DOHH2 (cell line): Measurements from ENCODE around the gene MED31.
"Not testable (repeated sequence)": the region's sequence is repeated elsewhere in the genome, so short reads cannot be mapped to it uniquely, and the experiment has no call there.

Experiments
- H3F3A ChIP-seq: fragments of 200-600 bp; sonication (generic), shearing (Covaris generic); 2 replicates; pipeline ENCODE4 v1.6.0; 2016; ENCODE audit warnings: antibody characterized with exemption, mild to moderate bottlenecking; ENCODE audit not compliant: control insufficient read depth, insufficient read depth
- H3K27ac ChIP-seq: fragments of 200-600 bp; sonication (generic); 2 replicates; pipeline ENCODE4 v1.5.1; 2014; ENCODE audit warnings: low read depth, mild to moderate bottlenecking, low read length, moderate library complexity
- H3K27me3 ChIP-seq: fragments of 200-600 bp; sonication (generic); 2 replicates; pipeline ENCODE4 v1.6.1; 2014; ENCODE audit warnings: mild to moderate bottlenecking, low read length, mixed read lengths; ENCODE audit not compliant: control insufficient read depth
- H3K36me3 ChIP-seq: fragments of 200-600 bp; sonication (generic); 2 replicates; pipeline ENCODE4 v1.6.1; 2014; ENCODE audit warnings: mild to moderate bottlenecking, low read length, moderate library complexity, mixed read lengths; ENCODE audit not compliant: control insufficient read depth
- H3K4me1 ChIP-seq: fragments of 200-600 bp; sonication (generic); 2 replicates; pipeline ENCODE4 v1.6.1; 2014; ENCODE audit warnings: mild to moderate bottlenecking, low read length, mixed read lengths; ENCODE audit not compliant: control insufficient read depth
- H3K4me2 ChIP-seq: fragments of 200-600 bp; sonication (generic); 2 replicates; pipeline ENCODE4 v1.6.0; 2014; ENCODE audit warnings: mild to moderate bottlenecking, low read length, moderate library complexity
- H3K4me3 ChIP-seq: fragments of 200-600 bp; sonication (generic); 2 replicates; pipeline ENCODE4 v1.5.1; 2014; ENCODE audit warnings: mild to moderate bottlenecking, low read length, mixed read lengths
- H3K79me2 ChIP-seq: fragments of 200-600 bp; sonication (generic); 2 replicates; pipeline ENCODE4 v1.6.1; 2014; ENCODE audit warnings: mild to moderate bottlenecking, low read length, mixed read lengths; ENCODE audit not compliant: control insufficient read depth
- H3K9me2 ChIP-seq: fragments of 200-600 bp; sonication (generic); replicated peaks from 2 replicates; pipeline ENCODE4 v1.6.1; 2014; ENCODE audit warnings: mild to moderate bottlenecking, low read length, mixed read lengths; ENCODE audit not compliant: control insufficient read depth
- H3K9me3 ChIP-seq: fragments of 200-600 bp; sonication (generic); 2 replicates; pipeline ENCODE4 v1.6.1; 2014; ENCODE audit warnings: antibody characterized with exemption, low read length, mixed read lengths; ENCODE audit not compliant: control insufficient read depth, insufficient read depth
- H4K20me1 ChIP-seq: fragments of 200-600 bp; sonication (generic); 2 replicates; pipeline ENCODE4 v1.6.0; 2014; ENCODE audit warnings: low read depth, mild to moderate bottlenecking, antibody characterized with exemption, low read length, moderate library complexity; ENCODE audit not compliant: control insufficient read depth, insufficient read depth
- CTCF ChIP-seq: fragments of 200-600 bp; sonication (generic); IDR thresholded peaks from one replicate; pipeline ENCODE4 v1.5.1; 2014; ENCODE audit warnings: antibody characterized with exemption, mild to moderate bottlenecking, low read depth, low read length; ENCODE audit not compliant: poor library complexity, severe bottlenecking
- EZH2phosphoT487 ChIP-seq: fragments of 200-600 bp; sonication (generic); IDR thresholded peaks from 2 replicates; pipeline ENCODE4 v1.6.1; 2017; ENCODE audit warnings: borderline replicate concordance, mild to moderate bottlenecking, antibody characterized with exemption, low read length, moderate library complexity, mixed read lengths

The MED31 gene

GRCh38 chr17:6695051-6695450, 43.6 kb upstream of the MED31 start:
- H3K27me3 ChIP-seq = peaks cover 3% of the 10 kb centered on the region; the same call in 1 of the 2 replicates
- H3K79me2 ChIP-seq = no peaks in the 10 kb centered on the region
- no peaks in the 10 kb centered on the region for H3K36me3 ChIP-seq
- H3K4me2 ChIP-seq = no peak overlapping the region
- H3F3A ChIP-seq = no peaks in the 10 kb centered on the region
- H3K4me1 ChIP-seq = no peaks in the 10 kb centered on the region
- no peak overlapping the region for H3K27ac ChIP-seq
- H3K9me2 ChIP-seq = no peaks in the 10 kb centered on the region
- TF ChIP-seq EZH2phosphoT487 (no peak), CTCF (no peak)
- no peaks in the 10 kb centered on the region for H4K20me1 ChIP-seq
- H3K9me3 ChIP-seq = no peaks in the 10 kb centered on the region
- H3K4me3 ChIP-seq = no peak overlapping the region

GRCh38 chr17:6691958-6692357, 40.6 kb upstream of the MED31 start:
- not testable (repeated sequence) for H3K4me2 ChIP-seq, H3K79me2 ChIP-seq, H3K36me3 ChIP-seq, H3K27ac ChIP-seq, H3K4me1 ChIP-seq, H4K20me1 ChIP-seq, H3K9me3 ChIP-seq, H3F3A ChIP-seq, H3K27me3 ChIP-seq, H3K9me2 ChIP-seq, H3K4me3 ChIP-seq

- Histone ChIP-seq H3F3A (no peaks in the 10 kb centered on the region), H3K9me2 (no peaks in the 10 kb centered on the region), H3K27ac (no peak overlapping the region), H3K4me2 (no peak overlapping the region), H3K4me3 (no peak overlapping the region), H4K20me1 (no peaks in the 10 kb centered on the region), H3K27me3 (peaks cover 3% of the 10 kb centered on the region; the same call in 1 of the 2 replicates), H3K36me3 (no peaks in the 10 kb centered on the region), H3K9me3 (no peaks in the 10 kb centered on the region), H3K4me1 (no peaks in the 10 kb centered on the region), H3K79me2 (no peaks in the 10 kb centered on the region)
- TF ChIP-seq CTCF (no peak), EZH2phosphoT487 (no peak)
Measured at GRCh38 chr17:6691546-6691945, 40.1 kb upstream of the MED31 start.

- TF ChIP-seq CTCF (no peak), EZH2phosphoT487 (no peak)
- H4K20me1 ChIP-seq = no peaks in the 10 kb centered on the region
- no peaks in the 10 kb centered on the region for H3K9me2 ChIP-seq
- no peaks in the 10 kb centered on the region for H3K4me1 ChIP-seq
- H3K79me2 ChIP-seq = no peaks in the 10 kb centered on the region
- H3K27me3 ChIP-seq = peaks cover 3% of the 10 kb centered on the region; the same call in 1 of the 2 replicates
- H3K4me3 ChIP-seq = no peak overlapping the region
- H3K9me3 ChIP-seq = no peaks in the 10 kb centered on the region
- H3K27ac ChIP-seq = no peak overlapping the region
- H3K4me2 ChIP-seq = no peak overlapping the region
- no peaks in the 10 kb centered on the region for H3F3A ChIP-seq
- H3K36me3 ChIP-seq = no peaks in the 10 kb centered on the region
Measured at GRCh38 chr17:6690641-6691040, 39.2 kb upstream of the MED31 start.
